Stimulated activated CD8-positive, alpha-beta memory T cell treated with anti-CD3 and anti-CD28 coated beads, Interleukin-15, amount 100 ng/mL, for 24 hours (primary cell): ENCODE data around the gene AGBL5.

Source experiments
- DNase-seq: peaks from one replicate; pipeline ENCODE4 v3.0.0-alpha.2; 2020; ENCODE audit warnings: low read depth

The AGBL5 gene

DNA sequence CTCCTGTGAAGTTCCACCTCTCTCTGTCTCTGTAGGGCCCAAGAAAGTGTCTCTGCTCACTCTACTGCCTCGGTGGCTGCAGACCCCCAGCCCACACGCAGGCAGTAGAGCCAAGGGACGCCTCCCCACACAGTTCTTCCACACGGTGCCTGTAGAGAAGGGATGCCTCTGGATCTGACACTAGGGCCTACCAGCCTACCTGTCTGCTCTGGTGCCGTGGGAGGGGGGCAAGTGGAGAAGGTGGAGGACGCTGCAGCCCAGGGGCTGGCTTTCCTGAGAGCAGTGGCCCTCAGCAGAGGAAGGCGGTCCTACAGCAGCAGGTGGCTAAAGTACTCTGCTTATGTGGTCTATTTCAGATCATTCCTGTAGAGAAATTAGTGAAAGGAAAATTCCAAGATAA lies 27.7 kb upstream of the AGBL5 start:
- DNase-seq = no peak

DNA sequence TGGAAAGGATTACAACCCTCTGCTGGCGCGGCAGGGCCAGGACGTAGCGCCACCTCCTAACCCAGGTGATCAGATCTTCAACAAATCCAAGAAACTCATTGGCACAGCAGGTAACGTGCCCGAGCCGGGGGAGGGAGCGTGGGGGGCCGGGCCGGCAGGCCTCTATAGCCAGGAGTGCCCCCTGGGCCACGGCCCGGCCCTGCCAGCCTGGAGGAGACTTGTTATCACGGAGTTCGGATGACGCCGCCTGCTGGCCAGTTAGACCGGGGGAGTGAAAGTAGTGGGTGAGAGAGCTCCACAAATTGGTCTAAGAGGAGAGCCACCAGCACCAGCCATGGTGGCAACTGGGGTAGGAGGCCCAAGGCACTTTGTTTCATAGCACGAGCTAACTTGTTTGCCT lies 27.3 kb upstream of the AGBL5 start:
- no peak for DNase-seq

DNA sequence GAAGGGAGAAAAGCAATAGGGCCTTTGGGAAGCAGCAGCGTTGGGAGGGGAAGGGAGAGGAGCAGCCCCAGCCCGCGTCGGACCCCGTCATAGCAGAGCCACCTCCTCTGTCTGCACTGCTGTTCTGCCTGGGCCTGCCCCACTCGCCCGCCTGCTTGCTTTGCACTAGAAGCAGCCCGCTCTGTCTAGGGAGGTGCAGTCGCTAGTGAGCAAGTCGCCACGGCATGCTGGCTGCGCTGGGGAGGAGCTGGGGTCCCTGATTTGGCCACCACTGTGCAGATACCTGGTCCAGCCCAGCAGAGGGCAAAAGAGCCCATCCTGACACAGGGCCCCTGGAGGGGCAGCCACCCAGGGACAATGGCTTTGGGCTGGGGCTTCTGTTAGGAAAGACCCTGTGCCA lies 26.7 kb upstream of the AGBL5 start:
- no peak for DNase-seq

DNA sequence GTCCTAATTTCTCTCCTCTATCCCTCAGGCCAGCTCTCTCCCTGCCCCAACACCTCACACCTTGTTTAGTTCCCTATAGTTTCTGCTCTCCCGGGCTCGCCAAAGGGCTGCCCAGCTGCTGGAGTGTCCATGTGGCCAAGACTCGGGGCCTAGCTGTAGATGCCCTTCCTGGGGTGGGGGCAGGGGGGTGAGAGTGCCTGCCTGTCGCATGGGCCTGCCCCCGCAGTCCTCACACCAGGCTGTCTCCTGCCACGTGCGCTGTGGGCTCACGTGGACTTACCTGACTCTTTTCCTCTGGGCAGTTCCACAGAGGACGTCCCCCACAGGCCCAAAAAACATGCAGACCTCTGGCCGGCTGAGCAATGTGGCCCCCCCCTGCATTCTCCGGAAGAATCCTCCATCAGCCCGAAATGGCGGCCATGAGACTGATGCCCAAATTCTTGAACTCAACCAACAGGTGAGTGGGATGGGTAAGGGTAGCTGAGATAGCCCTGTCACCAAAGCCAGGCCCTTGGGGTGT lies 26.1 kb upstream of the AGBL5 start:
- no peak for DNase-seq

DNA sequence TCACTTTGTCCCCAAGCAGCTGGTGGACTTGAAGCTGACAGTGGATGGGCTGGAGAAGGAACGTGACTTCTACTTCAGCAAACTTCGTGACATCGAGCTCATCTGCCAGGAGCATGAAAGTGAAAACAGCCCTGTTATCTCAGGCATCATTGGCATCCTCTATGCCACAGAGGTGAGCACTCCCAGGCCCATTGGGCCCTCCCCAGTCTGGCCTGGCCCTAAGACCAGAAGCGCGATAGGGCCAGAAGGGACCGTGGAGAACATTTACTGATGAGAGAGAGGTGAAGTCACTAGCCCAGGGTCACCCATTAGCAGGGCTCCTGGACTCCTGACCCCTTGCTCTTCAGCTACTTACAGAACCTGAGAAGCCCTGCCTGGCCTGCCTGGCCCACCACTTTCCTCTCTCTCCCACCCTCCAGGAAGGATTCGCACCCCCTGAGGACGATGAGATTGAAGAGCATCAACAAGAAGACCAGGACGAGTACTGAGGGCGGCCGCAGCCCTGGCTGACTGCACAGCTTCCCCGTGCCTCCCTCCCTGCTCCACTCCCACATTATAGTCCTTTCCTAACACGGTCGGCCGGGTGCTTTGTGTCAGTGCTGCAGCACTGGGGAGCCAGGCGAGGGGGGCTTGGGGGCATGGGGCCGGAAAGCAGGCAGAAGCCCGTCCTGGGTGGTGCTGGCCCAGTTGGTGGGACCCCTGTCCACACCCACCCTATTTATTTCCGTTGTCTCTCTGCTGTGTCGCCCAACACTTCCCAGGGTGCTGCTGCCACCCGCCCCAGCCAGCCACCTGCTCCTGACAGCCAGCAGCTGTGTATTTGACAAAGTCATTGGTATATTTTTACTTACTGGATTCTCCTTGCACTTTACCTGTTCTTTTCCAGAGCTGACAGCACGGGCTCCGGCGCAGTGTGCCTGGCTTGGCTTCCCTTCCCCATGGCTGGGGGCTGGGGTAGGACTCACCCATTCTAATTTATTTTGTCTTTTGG lies 25.3 kb upstream of the AGBL5 start:
- DNase-seq = no peak

DNA sequence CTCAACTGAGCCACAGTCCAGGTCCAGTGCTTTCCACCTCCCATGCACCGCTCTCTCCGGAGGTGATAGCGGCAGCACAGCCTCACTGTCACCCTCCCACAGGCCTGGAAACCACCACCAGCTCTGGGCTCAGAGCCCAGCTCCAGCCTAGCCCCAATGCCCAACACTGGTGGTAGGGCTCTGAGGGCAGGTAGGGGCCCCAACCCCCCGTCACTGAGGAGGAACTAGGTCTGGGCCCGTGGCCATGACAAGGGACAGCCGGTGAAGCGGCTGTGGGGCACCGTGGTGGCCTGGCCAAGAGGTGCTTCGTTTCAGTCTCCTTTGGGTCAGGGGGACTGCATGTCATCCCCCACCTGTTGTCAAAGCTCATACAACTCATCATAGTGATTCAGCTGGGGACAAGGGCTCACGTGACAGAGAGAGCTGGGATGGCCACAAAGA lies 24.2 kb upstream of the AGBL5 start:
- DNase-seq = no peak

DNA sequence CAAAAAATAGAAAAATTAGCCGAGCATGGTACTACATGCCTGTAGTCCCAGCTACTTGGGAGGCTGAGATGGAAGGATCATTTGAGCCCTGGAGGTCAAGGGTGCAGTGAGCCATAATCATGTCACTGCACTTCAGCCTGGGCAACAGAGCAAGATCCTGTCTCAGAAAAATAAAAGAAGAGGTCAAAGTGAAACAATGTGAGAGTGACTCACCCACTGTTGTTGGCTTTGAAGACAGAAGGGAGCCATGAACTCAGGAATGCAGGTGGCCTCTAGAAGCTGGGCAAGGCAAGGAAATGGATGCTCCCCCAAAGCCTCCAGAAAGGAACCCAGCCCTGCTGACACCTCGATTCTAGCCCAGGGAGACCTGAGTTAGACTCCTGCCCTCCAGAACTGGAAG lies 22.4 kb upstream of the AGBL5 start:
- no peak for DNase-seq

DNA sequence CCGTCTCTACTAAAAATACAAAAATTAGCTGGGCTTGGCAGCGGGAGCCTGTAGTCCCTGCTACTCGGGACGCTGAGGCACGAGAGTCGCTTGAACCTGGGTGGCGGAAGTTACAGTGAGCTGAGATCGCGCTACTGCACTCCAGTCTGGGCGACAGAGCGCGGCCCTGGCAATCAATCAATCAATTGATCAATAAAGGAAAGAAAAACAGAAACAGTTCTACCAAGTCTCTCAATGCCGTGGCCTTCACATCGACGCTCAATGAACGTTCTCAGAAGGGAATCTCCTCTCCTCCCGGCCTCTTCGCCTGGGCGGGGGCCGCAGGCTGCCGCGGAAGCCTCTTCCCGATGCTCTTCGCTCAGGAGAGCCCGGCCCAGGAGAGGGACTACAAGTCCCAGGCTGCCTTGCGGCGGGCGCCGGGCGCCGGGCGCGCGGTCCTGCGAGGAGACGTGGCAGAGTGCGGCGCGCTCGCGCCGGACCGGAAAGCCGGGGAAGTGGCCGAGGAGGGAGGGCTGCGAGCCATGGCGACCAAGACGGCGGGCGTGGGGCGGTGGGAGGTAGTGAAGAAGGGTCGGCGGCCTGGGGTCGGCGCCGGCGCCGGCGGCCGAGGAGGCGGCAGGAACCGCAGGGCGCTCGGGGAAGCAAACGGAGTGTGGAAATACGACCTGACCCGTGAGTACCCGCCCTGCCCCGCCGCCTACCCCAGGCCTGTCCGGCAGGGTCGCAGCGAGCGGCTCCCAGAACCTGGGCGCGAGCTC lies 18.8 kb upstream of the AGBL5 start, which contains the start of gene TMEM214:
Gene TMEM214, plus strand, starts transcription at position 471 of the 758 bp plus-strand sequence. Its CDS starts 51 bp downstream, at position 522.
- DNase-seq = peak; percentile 75

DNA sequence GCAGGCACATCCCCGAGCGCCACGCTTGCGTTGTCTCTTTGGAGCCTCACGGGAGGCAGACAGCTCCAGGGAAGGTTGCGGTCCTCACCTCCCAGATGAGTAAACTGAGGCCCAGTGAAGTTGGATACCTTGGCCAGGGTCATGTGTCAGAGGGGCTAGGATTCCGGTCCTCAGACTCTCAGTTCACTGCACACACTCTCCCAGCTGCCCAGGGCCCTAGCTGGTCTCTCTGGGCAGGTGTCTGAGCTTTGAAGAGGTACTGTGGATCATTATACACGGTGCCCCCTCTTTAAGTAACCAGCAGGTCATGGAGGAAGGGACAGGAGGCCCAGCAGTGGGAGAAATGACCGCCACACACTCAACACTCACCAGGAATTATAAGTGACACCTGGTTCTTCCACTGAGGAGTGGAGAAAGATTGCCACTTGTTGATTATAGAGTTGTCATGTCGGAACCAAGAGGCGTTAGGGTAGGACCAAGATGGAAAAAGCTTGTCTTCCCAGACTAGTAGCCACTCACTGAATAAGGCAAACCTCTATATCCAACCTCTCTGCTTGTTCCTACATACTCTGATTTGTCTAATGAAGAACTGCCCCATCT lies 18.1 kb upstream of the AGBL5 start:
- no peak for DNase-seq

DNA sequence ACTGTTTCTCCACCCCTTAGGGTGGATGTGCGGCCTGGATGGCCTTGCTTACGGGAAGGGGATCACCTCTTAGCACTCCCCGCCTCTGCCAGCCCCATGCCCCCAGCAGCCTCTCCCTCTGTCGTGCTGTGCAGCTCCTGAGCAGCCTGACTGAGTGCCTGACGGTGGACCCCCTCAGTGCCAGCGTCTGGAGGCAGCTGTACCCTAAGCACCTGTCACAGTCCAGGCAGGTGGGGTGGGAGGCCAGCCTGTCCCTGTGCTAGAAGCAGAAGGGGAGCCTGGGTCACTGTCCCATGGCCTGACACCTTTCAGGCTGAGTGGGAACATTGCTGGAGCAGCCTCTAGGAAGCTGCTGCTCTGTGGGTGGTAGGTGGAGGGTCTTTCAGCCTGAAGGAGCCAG lies 13.5 kb upstream of the AGBL5 start:
- no peak for DNase-seq

DNA sequence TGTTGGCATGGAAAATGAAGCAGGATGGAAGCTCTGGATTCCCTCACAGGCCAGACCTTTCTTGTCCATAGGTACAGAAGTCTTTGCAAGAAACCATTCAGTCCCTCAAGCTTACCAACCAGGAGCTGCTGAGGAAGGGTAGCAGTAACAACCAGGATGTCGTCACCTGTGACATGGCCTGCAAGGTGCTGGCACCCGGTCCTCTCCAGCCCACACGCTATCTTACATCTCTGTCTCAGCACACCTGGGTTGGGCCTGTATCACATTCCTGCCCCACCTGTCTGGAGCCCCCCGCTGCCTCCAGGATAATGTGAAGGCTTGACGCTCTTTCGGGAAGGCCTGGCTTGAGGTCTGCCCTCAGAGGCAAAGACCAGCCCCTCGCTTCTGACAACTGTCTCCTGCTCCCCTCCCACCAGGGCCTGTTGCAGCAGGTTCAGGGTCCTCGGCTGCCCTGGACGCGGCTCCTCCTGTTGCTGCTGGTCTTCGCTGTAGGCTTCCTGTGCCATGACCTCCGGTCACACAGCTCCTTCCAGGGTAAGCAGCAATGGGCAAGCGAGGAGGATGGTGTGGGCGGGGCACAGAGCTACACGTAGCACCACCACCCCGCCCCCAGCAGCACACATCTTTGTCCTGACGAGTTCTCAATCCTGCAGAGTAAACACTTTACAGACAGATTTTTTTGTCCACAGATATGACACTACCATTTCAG lies 12.7 kb upstream of the AGBL5 start:
- no peak for DNase-seq

DNA sequence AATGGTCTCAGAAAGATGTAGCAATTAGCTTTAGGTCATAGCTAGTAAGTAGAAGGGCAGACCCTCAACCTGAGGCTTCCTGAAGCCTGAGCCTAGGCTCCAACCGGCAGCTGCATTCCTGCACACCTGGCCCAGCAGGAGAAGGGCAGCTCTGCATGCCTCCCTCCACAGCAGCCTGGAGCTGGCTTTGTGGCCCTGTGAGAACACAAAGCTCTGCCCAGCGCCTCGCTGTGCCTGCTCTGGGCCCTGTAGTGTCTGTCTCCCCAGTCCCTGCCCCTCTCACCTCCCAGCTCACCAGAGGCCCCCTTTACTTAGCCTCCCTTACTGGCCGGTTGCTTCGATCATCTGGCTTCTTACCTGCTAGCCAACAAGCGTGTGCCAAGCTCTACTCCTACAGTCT lies 12.0 kb upstream of the AGBL5 start:
- no peak for DNase-seq

DNA sequence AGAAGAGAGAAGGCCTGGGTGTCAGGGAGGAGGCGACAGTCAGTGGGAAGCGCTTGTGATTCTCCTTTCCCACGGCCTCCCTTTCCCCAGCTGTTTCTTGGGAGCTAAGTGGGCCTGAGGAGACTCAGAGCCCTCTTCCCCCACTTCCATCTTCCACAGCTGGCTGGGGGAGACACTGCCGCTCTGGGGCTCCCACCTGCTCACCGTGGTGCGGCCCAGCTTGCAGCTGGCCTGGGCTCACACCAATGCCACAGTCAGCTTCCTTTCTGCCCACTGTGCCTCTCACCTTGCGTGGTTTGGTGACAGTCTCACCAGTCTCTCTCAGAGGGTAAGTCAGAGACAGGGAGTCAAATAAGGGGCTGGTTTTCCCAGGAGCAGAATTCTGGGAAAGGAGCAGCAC lies 11.6 kb upstream of the AGBL5 start:
- no peak for DNase-seq

DNA sequence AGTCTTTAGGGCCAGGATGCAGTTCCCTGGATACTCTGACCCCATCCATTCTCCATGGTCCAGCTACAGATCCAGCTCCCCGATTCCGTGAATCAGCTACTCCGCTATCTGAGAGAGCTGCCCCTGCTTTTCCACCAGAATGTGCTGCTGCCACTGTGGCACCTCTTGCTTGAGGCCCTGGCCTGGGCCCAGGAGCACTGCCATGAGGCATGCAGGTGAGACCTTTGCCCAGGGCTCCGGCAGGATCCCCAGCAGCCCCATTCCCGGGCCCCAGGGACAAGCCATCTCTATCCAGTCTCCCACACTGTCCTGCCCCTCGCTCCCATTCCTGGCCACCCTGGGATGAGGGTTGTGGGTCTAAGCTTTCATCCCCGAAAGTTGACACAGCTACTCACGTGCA lies 11.2 kb upstream of the AGBL5 start:
- no peak for DNase-seq

DNA sequence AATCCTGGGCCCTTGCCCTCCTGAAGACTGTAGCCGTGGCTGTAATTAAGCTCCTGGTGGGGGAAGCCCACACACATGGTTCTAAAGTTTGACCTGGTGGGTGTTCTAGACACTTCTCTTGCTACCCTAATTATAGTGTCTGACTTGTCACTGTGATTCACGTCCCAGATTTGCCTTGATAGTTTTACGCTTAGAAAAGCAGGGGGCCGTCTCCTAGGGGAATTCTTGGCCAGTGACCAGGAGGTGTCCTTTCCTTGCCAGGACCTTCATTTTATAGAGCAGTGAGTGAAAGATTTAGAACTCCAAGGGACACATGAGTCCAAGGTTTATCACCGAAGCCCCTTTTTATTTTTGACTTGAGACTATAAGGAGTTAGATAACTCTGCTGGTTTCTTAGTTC lies 9.7 kb upstream of the AGBL5 start:
- DNase-seq = no peak

DNA sequence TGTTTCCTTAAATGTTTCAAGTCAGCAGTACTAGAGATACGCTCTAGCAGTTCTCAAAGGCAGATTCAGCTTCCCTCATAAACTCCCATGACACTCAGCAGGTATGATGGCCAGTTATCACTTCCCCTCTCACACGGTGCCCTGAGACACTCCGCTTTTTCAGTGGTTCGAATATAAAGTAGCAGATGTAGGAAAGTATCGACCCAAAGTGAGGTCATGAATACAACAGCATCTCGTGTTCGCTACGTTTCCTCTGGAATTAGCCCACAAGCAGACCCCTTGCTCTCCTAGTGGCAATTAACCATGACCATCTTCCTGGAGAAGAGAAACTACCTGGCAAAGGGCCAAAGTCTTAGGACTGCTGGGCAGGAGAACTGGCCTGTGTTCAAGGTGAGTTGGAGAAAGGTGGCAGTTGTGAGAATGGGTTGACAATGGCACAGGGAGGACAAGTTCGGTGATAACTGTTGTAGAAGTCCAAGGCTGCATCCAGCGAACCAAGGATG lies 9.3 kb upstream of the AGBL5 start:
- DNase-seq = no peak

DNA sequence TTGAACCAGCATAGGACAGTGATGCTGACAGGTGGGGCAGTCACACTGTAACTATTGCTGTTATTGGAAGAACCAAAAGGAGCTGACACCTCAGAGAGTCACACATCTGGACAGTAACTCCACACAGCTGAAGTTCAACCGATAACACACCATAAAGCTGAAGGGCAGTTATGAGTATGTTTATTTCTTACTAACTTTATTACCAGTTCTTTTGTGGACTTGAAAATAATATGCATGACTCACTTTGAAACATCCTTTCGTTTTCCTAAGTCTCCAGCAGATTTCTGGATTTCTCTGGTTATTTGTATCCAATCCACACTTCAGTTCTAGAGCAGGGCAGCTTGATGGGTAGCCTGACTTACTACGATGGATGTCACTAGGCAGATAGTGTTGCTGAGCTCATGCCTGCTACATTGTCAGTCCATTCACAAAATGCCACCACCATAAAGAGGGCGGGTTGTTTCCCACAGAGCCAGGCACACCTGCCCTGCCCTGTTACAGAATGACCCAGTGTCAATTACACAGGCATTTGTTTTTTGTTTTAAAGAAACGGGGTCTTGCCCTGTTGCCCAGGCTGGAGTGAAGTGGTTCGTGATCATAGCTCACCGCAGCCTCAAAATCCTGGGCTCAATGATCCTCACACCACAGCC lies 8.4 kb upstream of the AGBL5 start:
- DNase-seq = no peak

DNA sequence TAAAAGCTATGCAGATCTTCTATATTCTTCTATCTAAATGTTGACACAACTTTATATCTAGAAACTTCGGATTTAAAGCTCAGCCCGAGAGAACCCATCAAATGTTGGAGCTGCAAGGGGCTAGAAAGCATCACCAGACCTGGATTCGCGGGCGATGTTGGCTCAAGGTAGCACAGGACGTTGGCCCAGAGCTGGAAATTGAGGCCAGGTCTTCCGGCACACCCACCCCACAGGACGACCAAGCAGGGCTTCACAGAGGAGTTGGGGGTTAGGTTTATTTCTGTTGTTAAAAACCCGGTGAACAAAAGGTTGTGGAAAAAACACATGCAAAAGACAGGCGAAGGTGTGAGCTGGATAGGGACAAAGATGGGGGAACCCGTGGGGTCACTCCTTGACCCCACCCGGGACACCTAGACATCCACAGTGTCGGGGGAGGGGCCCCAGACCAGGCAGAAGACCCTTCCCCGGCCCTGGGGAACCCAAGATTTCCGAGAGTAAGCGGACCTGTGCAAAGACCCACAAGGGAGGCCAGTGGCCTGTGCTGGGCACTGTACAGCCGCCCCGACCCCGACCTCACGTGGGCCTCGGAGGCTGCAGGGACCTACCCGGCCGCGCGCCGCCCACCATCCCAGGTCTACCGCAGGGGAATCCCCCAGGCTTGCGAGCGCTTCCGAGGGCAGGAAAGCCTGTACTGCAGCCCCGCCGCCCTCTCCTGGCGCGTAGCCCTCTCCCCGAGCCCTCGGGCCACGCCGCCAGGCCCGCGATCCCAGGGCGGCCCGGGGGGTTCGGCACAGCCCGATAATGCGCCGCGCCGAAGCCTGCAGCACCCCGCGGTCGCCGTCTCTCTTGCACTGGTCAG lies 1.8 kb upstream of the AGBL5 start:
- DNase-seq = peak; percentile 47

DNA sequence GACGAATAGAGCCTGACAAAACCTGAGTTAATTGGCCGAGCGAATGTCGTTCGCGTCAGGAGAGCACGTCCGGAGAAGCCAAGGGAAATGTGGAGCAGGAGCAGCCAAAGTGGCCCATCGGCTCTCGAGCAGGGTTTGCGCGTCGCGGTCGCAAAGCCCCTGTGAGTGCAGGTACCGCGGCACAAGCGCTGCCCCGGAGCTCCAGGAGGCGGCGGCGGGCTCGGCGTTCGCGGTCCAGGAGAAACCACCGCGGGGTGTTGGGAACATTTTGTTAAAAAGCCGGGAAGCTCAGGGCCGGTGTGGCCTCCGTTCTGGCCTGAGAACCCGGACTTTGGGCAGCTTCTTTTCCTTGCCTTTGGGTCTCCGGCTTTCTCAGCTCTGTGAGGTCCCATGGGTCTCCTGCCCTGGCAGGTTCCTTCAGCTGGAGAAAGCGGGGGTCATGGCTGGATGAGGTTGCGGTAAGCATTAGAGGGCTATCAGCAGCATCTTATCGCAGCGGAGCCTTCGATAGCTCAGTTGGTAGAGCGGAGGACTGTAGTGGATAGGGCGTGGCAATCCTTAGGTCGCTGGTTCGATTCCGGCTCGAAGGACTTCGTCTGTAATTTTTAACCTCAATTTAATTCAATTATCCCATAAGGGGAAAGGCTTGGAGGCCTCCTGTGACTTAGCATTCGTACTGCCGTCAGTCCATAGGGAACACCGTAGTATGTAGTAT lies 1.0 kb upstream of the AGBL5 start:
- DNase-seq = peak; percentile 87
